Hepatocyte (in vitro differentiated cells): ENCODE results near the gene SMIM38. TPM values are rescaled to one million over a fixed set of nuclear protein-coding genes. Genes with fewer than 3 reads are reported as not detected.

ENCODE experiments used
- DNase-seq: peaks from one replicate; pipeline ENCODE4 v3.0.0-alpha.2; 2016; ENCODE audit warnings: low spot score
- H2AFZ ChIP-seq: fragments of 200-600 bp; sonication (generic); 2 replicates; pipeline ENCODE4 v1.6.0; 2016; ENCODE audit warnings: antibody characterized with exemption, mild to moderate bottlenecking
- H3K27ac ChIP-seq: fragments of 200-600 bp; sonication (generic); 2 replicates; pipeline ENCODE4 v1.5.1; 2016; ENCODE audit warnings: mild to moderate bottlenecking
- H3K27me3 ChIP-seq: fragments of 200-600 bp; sonication (generic); 2 replicates; pipeline ENCODE4 v1.6.1; 2016
- H3K36me3 ChIP-seq: fragments of 200-600 bp; sonication (generic); replicated peaks from 2 replicates; pipeline ENCODE4 v1.5.1; 2016; ENCODE audit warnings: low read depth; ENCODE audit not compliant: insufficient read depth
- H3K4me1 ChIP-seq: fragments of 200-600 bp; sonication (generic); 2 replicates; pipeline ENCODE4 v1.5.1; 2016; ENCODE audit warnings: mild to moderate bottlenecking, moderate library complexity; ENCODE audit not compliant: insufficient read depth
- H3K4me2 ChIP-seq: fragments of 200-600 bp; sonication (generic); 2 replicates; pipeline ENCODE4 v1.6.0; 2016
- H3K4me3 ChIP-seq: fragments of 200-600 bp; sonication (generic); 2 replicates; pipeline ENCODE4 v1.5.1; 2016; ENCODE audit warnings: mild to moderate bottlenecking
- H3K79me2 ChIP-seq: fragments of 200-600 bp; sonication (generic); 2 replicates; pipeline ENCODE4 v1.6.0; 2017; ENCODE audit warnings: mild to moderate bottlenecking
- H3K9me2 ChIP-seq: fragments of 200-600 bp; sonication (generic); replicated peaks from 2 replicates; pipeline ENCODE4 v1.6.0; 2017; ENCODE audit warnings: mild to moderate bottlenecking; ENCODE audit not compliant: insufficient read depth
- H3K9me3 ChIP-seq: fragments of 200-600 bp; sonication (generic); 2 replicates; pipeline ENCODE4 v1.5.1; 2016; ENCODE audit warnings: low read depth, mild to moderate bottlenecking
- H4K20me1 ChIP-seq: fragments of 200-600 bp; sonication (generic); 2 replicates; pipeline ENCODE4 v1.6.0; 2016; ENCODE audit warnings: mild to moderate bottlenecking; ENCODE audit not compliant: insufficient read depth, poor library complexity, severe bottlenecking
- EZH2 ChIP-seq: fragments of 200-600 bp; sonication (generic); IDR thresholded peaks from 2 replicates; pipeline ENCODE4 v1.6.1; 2016; ENCODE audit warnings: antibody characterized with exemption, mild to moderate bottlenecking, borderline replicate concordance
- EZH2phosphoT487 ChIP-seq: fragments of 200-600 bp; sonication (generic); IDR thresholded peaks from one replicate; pipeline ENCODE4 v1.6.1; 2018; ENCODE audit warnings: antibody characterized with exemption, mild to moderate bottlenecking, low read depth, moderate library complexity; ENCODE audit not compliant: unreplicated experiment, severe bottlenecking
- WGBS: methylation state at CpG from one replicate; pipeline ENCODE4 v1.1.6; 2016; ENCODE audit warnings: low lambda C conversion rate; ENCODE audit errors: missing lambda C conversion rate; 5-methylcytosine and 5-hydroxymethylcytosine counted together
- polyA plus RNA-seq: library from polyadenylated mRNA; unstranded; fragments of >200 nt; fragmentation: Nextera tagmentation; extraction: Ambion mirVana; gene quantifications from 2 replicates; pipeline ENCODE4 v1.2.1, GENCODE V29; 2016
- total RNA-seq: library from RNA; depleted of rRNA; stranded (reverse); fragments of >200 nt; gene quantifications from 2 replicates; pipeline ENCODE4 v1.2.3, GENCODE V29; 2014
- TF ChIP-seq, protein P1 (sequence below): fragments of 200-600 bp; sonication (generic); IDR thresholded peaks from 2 replicates; pipeline ENCODE4 v1.5.1; 2016; ENCODE audit warnings: antibody characterized with exemption, mild to moderate bottlenecking; ENCODE audit not compliant: poor library complexity

The SMIM38 gene
- total and polyA plus RNA-seq, 2 experiments from 2014 or later, result 0.64 to 0.70 TPM

DNA sequence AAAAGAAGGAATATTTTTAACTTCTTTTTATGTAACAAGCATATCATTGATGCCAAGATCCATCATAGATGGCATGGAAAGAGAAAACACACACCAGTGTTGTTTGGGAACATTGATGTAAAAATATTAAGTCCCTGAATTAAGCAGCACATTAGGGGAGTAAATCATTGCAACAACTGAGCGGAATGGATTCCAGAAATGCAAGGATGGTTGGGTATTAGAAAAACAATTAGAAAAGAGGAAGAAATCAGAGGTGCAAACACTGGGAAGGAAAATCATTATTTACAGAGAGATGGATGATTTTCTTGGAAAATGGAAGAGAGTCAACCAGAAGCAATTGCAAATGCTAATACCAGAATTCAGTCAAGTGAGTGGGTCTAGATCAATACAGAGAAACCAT is 8.1 kb downstream of the SMIM38 start:
- Histone ChIP-seq H3K27ac (no peak overlapping the region), H3K4me2 (no peak overlapping the region), H3K36me3 (no peaks in the 10 kb centered on the region), H3K9me3 (no peaks in the 10 kb centered on the region), H3K27me3 (no peaks in the 10 kb centered on the region), H3K4me1 (peaks cover 4% of the 10 kb centered on the region), H3K79me2 (no peaks in the 10 kb centered on the region), H4K20me1 (no peaks in the 10 kb centered on the region), H3K4me3 (no peak overlapping the region), H3K9me2 (no peaks in the 10 kb centered on the region), H2AFZ (no peak overlapping the region)
- WGBS, result 100% methylated on average over 1 of the region's 1 CpG
- TF ChIP-seq, protein P1, sequence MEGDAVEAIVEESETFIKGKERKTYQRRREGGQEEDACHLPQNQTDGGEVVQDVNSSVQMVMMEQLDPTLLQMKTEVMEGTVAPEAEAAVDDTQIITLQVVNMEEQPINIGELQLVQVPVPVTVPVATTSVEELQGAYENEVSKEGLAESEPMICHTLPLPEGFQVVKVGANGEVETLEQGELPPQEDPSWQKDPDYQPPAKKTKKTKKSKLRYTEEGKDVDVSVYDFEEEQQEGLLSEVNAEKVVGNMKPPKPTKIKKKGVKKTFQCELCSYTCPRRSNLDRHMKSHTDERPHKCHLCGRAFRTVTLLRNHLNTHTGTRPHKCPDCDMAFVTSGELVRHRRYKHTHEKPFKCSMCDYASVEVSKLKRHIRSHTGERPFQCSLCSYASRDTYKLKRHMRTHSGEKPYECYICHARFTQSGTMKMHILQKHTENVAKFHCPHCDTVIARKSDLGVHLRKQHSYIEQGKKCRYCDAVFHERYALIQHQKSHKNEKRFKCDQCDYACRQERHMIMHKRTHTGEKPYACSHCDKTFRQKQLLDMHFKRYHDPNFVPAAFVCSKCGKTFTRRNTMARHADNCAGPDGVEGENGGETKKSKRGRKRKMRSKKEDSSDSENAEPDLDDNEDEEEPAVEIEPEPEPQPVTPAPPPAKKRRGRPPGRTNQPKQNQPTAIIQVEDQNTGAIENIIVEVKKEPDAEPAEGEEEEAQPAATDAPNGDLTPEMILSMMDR, result no peak
- TF ChIP-seq EZH2phosphoT487 (no peak), EZH2 (no peak)
- no peak for DNase-seq

DNA sequence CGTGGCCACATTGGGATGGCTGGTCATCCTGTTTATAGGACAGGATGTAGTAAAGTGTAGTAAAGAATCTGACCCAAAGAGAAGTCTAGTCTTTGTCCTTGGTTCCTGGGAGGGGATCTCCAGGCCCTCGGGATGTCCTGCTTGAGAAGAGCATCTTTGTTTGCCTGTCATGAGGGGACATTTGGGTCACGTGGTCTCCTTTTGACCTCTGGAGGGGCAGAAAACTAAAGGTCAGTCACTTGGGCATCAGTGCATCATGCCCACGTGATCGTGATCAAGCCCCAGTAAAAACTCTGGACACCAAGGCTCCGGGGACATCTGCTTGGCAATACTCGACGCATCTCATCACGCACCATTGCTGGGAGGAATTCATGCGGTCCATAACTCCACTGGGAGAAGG is 9.1 kb downstream of the SMIM38 start:
- no peak overlapping the region for H3K27ac ChIP-seq
- H4K20me1 ChIP-seq, result no peaks in the 10 kb centered on the region
- TF ChIP-seq EZH2phosphoT487 (no peak), EZH2 (no peak)
- TF ChIP-seq, protein P1, result no peak
- H2AFZ ChIP-seq, result no peak overlapping the region
- H3K4me1 ChIP-seq, result peaks cover 4% of the 10 kb centered on the region
- H3K79me2 ChIP-seq, result no peaks in the 10 kb centered on the region
- no peaks in the 10 kb centered on the region for H3K27me3 ChIP-seq
- DNase-seq, result no peak
- no peak overlapping the region for H3K4me2 ChIP-seq
- H3K9me3 ChIP-seq, result no peaks in the 10 kb centered on the region
- 83% methylated on average over 10 of the region's 10 CpGs for WGBS
- H3K9me2 ChIP-seq, result no peaks in the 10 kb centered on the region
- H3K36me3 ChIP-seq, result no peaks in the 10 kb centered on the region
- H3K4me3 ChIP-seq, result no peak overlapping the region

DNA sequence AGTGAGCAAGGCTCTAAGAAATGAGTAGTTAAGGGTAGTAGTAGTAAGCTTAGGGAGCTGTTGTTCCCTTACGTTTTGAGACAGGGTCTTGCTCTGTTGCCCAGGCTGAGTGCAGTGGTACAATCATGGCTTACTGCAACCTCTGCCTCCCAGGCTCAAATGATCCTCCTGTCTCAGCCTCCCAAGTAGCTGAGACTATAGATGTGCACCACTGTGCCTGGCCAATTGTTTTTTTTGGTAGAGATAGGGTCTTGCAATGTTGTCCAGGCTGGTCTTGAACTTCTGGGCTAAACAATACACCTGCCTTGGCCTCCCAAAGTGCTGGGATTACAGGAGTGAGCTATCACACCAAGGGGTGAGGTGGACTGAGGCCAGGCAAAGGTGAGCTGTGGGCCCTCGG is 10.0 kb downstream of the SMIM38 start:
- 91% methylated on average over 2 of the region's 2 CpGs for WGBS
- H3K36me3 ChIP-seq, result no peaks in the 10 kb centered on the region
- no peaks in the 10 kb centered on the region for H3K9me2 ChIP-seq
- H2AFZ ChIP-seq, result no peak overlapping the region
- H4K20me1 ChIP-seq, result no peaks in the 10 kb centered on the region
- H3K9me3 ChIP-seq, result no peaks in the 10 kb centered on the region
- no peak for DNase-seq
- no peak overlapping the region for H3K4me3 ChIP-seq
- TF ChIP-seq, protein P1, result no peak
- H3K79me2 ChIP-seq, result no peaks in the 10 kb centered on the region
- H3K27me3 ChIP-seq, result no peaks in the 10 kb centered on the region
- H3K4me1 ChIP-seq, result peaks cover 4% of the 10 kb centered on the region
- no peak overlapping the region for H3K4me2 ChIP-seq
- H3K27ac ChIP-seq, result no peak overlapping the region
